ENCODE measurements around the gene CLINT1. TPM values are rescaled to one million over a fixed set of nuclear protein-coding genes. Genes with fewer than 3 reads are reported as not detected.

Gene CLINT1
- polyA plus RNA-seq, 1 donor = 60.5 TPM

- peak; percentile 56 for DNase-seq (ENCODE audit: low read depth)
Observed at GRCh38 chr5:157820593-157821252, 38.2 kb downstream of the CLINT1 start.

GRCh38 chr5:157819502-157820115, 39.3 kb downstream of the CLINT1 start:
- no peak for DNase-seq (ENCODE audit: low read depth)

DNA sequence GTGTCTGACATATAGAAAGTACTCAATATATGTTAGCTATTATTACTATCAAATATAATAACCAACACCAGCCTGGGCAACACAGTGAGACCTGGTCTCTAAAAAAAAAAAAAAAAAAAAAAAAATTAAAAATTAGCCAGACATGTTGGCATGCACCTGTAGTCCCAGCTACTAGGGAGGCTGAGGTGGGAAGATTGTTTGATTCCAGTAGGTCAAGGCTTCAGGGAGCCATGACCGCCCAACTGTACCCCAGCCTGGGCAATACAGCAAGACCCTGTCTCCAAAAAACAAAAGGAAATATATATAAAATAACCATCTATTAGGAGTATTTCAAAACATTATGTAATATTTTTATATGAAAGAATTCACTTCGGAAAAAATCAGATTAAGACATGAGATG, 40.6 kb downstream of the CLINT1 start:
- DNase-seq (ENCODE audit: low read depth) = no peak

GRCh38 chr5:157817928-157818327, 41.0 kb downstream of the CLINT1 start:
- no peak for DNase-seq (ENCODE audit: low read depth)

GRCh38 chr5:157817387-157817702, 41.6 kb downstream of the CLINT1 start:
- no peak for DNase-seq (ENCODE audit: low read depth)

GRCh38 chr5:157816682-157817386, 42.1 kb downstream of the CLINT1 start:
- DNase-seq (ENCODE audit: low read depth) = no peak

- no peak for DNase-seq (ENCODE audit: low read depth)
Observed at GRCh38 chr5:157812086-157812485, 46.9 kb downstream of the CLINT1 start.

DNA sequence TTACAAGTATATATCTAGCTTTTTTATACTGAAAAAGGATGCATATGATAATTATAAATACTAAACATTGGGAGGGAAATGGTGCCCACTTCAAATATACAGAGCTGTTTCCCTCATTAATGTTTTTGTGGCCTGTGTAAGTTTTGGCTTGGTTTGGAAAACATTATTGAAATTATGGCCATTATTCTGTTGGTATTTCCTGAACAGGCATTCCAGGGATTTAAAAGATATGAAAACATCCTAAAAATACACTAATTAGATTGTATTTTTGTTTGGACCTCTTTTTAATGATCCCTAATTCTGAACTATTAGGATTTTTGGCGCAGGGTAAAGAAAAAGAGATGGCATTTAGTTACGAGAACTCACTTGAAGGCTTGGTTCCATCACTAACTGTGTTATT, 50.9 kb downstream of the CLINT1 start:
- no peak for DNase-seq (ENCODE audit: low read depth)

DNA sequence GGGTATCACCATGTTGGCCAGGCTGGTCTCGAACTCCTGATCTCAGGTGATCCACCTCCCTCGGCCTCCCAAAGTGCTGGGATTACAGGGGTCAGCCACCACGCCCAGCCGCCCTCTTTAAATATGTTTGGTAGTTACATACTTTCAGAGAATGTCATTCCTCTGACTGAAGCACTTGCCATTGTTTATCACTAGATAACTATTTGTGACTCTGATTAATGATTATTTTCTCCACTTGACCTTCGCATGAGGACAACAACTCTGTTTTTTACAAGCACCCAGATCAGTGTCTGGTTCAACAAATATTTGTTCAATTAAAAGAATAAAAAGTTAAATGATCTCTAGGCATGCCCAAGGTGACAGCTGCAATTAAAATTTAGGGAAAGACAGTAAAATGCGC, 56.2 kb downstream of the CLINT1 start:
- no peak for DNase-seq (ENCODE audit: low read depth)

GRCh38 chr5:157800137-157800536, 58.8 kb downstream of the CLINT1 start:
- DNase-seq (ENCODE audit: low read depth) = no peak

GRCh38 chr5:157799578-157799977, 59.4 kb downstream of the CLINT1 start:
- no peak for DNase-seq (ENCODE audit: low read depth)

DNA sequence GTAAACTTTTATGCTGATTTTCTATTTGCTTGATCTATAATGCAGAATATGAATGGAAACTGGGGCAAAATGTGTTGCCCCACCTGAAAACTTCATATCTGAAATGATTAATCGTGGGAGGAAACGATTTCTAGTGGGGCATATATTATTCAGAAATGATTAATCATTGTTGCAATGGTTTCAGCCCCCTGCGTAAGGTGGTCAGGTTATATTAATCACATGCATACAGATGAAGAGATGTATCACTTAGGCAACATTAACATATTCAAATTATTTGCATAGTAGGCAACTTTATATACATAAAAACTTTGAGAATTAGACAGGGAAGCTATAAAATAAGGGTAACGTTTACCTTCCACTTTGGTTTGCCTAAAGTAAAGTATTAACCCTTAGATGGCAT, 65.6 kb downstream of the CLINT1 start:
- no peak for DNase-seq (ENCODE audit: low read depth)

- DNase-seq (ENCODE audit: low read depth) = no peak
Observed at GRCh38 chr5:157785801-157786200, 73.1 kb downstream of the CLINT1 start.

- no peak for DNase-seq (ENCODE audit: low read depth)
Observed at GRCh38 chr5:157779221-157779620, 79.7 kb downstream of the CLINT1 start.

DNA sequence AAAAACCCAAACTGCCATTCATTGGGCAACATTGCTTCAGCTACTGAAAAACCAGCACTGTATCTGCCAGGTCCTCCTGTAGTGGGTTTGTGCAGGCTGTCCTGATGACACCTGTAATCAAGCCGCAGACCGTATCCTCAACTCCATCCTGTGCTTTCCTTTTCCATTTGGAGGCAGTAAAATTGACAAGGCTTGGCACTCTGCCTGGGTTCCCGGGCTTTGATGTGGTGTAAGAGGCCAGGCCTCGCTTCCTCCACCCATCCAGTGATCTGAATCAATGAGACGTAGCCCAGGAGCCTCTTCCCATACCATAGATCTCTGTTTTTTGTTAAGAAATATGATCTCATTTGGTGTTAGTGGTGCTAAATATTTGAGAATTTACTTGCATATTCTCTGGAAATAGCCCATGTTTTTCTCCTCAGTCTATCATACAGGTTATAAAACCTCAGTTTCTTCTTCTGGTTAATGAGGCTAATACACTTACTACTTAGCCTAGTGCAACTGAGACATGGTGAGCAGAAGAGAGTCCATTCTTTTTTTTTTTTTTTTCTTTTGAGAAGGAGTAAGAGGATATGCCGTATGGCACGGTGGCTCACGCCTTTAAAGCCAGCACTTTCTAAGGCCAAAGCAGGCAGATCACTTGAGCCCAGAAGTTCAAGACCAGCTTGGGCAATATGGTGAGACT, 80.7 kb downstream of the CLINT1 start:
- DNase-seq (ENCODE audit: low read depth) = no peak

- DNase-seq (ENCODE audit: low read depth) = no peak
Observed at GRCh38 chr5:157772127-157772526, 86.8 kb downstream of the CLINT1 start.

DNA sequence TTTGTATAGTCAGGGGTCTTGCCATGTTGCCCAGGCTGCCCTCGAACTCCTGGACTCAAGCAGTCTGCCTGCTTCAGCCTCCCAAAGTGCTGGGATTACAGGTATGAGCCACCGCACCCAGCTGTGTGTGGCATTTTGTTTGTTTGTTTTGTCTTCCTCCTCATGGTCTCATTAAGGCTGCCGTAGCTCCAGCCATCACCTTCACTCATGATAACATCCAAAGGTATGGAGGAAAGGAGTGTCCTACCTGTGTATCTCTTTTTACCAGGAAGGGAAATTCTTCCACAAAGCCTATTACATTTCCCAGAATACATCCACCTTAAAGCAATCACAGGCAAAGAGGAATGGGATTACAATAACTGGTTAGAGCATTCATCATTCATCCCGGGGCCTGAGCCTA, 88.3 kb downstream of the CLINT1 start:
- no peak for DNase-seq (ENCODE audit: low read depth)

- DNase-seq (ENCODE audit: low read depth) = no peak
Observed at GRCh38 chr5:157767689-157768088, 91.3 kb downstream of the CLINT1 start.

GRCh38 chr5:157766902-157767301, 92.0 kb downstream of the CLINT1 start:
- no peak for DNase-seq (ENCODE audit: low read depth)

DNA sequence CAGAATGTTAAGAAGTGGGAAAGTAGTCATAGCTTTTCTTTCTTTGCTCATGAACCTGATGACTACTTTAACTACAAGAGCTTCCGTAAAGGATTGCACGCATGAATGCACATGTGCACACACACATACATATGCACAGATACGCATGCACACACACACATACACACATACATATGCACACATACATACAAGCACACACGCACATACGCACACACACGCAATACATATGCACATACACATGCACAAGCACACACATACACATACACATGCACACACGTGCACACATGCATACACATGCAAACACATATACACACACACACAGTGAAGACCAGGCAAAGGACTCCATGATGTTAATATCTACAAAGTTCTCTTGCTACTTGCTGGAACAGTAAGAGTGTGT, 92.5 kb downstream of the CLINT1 start:
- no peak for DNase-seq (ENCODE audit: low read depth)

GRCh38 chr5:157764531-157764930, 94.4 kb downstream of the CLINT1 start:
- DNase-seq (ENCODE audit: low read depth) = no peak

DNA sequence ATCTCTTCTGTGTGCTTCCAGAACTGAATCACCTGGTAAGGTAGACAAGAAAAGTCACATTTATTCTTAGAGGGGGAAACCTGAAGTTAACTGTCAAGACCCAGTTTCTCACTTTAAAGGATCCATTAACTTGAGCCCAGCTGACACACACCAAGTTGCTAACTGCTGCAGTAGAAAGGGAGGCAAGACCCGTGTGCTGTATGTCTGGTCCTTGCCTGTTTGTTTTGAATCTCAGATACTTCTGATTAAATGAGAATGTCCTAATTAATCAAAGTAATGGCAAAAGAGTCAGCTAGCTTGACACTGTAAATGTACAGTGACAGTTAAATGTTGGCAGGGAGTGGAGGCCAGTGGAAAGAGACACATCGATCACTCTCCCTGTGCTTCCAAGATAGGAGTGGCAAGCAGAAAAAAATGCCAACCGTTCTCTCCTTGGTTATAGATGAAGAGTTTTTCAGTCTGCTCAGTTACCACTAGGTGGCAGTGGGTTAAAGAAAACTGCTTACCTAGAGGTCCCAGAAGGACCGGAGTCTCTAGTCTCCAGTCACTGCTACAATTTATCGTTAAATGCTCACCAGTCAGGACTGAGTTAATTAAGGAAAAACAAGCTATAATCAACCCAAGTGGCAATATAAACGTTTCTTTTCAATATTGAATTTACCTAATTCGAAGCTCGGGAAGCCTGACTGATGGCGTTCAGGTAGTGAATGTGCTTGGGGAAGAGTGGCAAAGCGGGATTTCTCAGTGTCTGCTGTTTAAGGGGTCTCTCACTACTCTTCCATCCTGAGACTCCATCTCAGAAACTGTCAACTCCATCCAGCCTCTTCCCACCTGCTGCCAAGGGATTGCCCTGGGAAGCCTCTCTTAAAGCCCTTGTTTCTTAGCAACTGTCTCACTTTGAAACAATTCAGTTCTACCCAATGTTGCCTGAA, 97.0 kb downstream of the CLINT1 start:
- DNase-seq (ENCODE audit: low read depth) = peak; percentile 35

Data from forelimb muscle (tissue), 1 donor.